Measurements from ENCODE around the gene YPEL2. TPM values are rescaled to one million over a fixed set of nuclear protein-coding genes. Genes with fewer than 3 reads are reported as not detected.

YPEL2 gene
- total RNA-seq, 1 experiment from 2014 or later = 2.1 TPM

- DNase-seq (ENCODE audit: low read depth) = no peak
Observed at GRCh38 chr17:59356543-59357218, 25.2 kb downstream of the YPEL2 start.

- no peak for DNase-seq (ENCODE audit: low read depth)
Observed at GRCh38 chr17:59357219-59357697, 25.8 kb downstream of the YPEL2 start.

GRCh38 chr17:59357929-59358328 lies 26.5 kb downstream of the YPEL2 start:
- DNase-seq (ENCODE audit: low read depth) = peak; percentile 20

- peak; percentile 19 for DNase-seq (ENCODE audit: low read depth)
Observed at GRCh38 chr17:59361386-59361785, 29.9 kb downstream of the YPEL2 start.

GRCh38 chr17:59361916-59362810 lies 30.7 kb downstream of the YPEL2 start:
- peak; percentile 70 for DNase-seq (ENCODE audit: low read depth)

- no peak for DNase-seq (ENCODE audit: low read depth)
Observed at GRCh38 chr17:59362811-59363205, 31.4 kb downstream of the YPEL2 start.

- no peak for DNase-seq (ENCODE audit: low read depth)
Observed at GRCh38 chr17:59365383-59365981, 34.0 kb downstream of the YPEL2 start.

GRCh38 chr17:59366040-59366757 lies 34.7 kb downstream of the YPEL2 start:
- DNase-seq (ENCODE audit: low read depth) = no peak

GRCh38 chr17:59366773-59367656 lies 35.6 kb downstream of the YPEL2 start:
- no peak for DNase-seq (ENCODE audit: low read depth)

- no peak for DNase-seq (ENCODE audit: low read depth)
Observed at GRCh38 chr17:59367657-59368045, 36.2 kb downstream of the YPEL2 start.

- no peak for DNase-seq (ENCODE audit: low read depth)
Observed at GRCh38 chr17:59368218-59368857, 36.9 kb downstream of the YPEL2 start.

- peak; percentile 17 for DNase-seq (ENCODE audit: low read depth)
Observed at GRCh38 chr17:59369031-59369975, 37.8 kb downstream of the YPEL2 start.

- DNase-seq (ENCODE audit: low read depth) = no peak
Observed at GRCh38 chr17:59370593-59371299, 39.3 kb downstream of the YPEL2 start.

GRCh38 chr17:59371416-59372100 lies 40.1 kb downstream of the YPEL2 start:
- no peak for DNase-seq (ENCODE audit: low read depth)

- no peak for DNase-seq (ENCODE audit: low read depth)
Observed at GRCh38 chr17:59372138-59372751, 40.8 kb downstream of the YPEL2 start.

- no peak for DNase-seq (ENCODE audit: low read depth)
Observed at GRCh38 chr17:59373882-59374495, 42.5 kb downstream of the YPEL2 start.

- DNase-seq (ENCODE audit: low read depth) = no peak
Observed at GRCh38 chr17:59374612-59375011, 43.2 kb downstream of the YPEL2 start.
